Astrocyte (in vitro differentiated cells and primary cell): Measurements from ENCODE around the gene DAPL1. TPM values are rescaled to one million over a fixed set of nuclear protein-coding genes. Genes with fewer than 3 reads are reported as not detected.

Experiments
- DNase-seq: peaks from one replicate; pipeline ENCODE4 v3.0.0-alpha.2; 2010; ENCODE audit warnings: low read depth
- FAIRE-seq: peaks from 2 replicates; lab custom pipeline; 2011; peaks lifted over from hg19 to GRCh38; lab: Jason Lieb, UNC
- H2AFZ ChIP-seq: 2 replicates; pipeline ENCODE4 v1.6.0; 2012; ENCODE audit warnings: low read depth, low read length, inconsistent platforms
- H3K27ac ChIP-seq: 2 replicates; pipeline ENCODE4 v1.5.1; 2011; ENCODE audit warnings: low read depth, low read length, inconsistent platforms
- H3K27me3 ChIP-seq: 2 replicates; pipeline ENCODE4 v1.6.0; 2011; ENCODE audit warnings: low read length, inconsistent platforms; ENCODE audit not compliant: insufficient read depth
- H3K36me3 ChIP-seq: 2 replicates; pipeline ENCODE4 v1.5.1; 2011; ENCODE audit warnings: low read length, inconsistent platforms; ENCODE audit not compliant: insufficient read depth
- H3K4me1 ChIP-seq: 2 replicates; pipeline ENCODE4 v1.5.1; 2011; ENCODE audit warnings: low read length, inconsistent platforms; ENCODE audit not compliant: insufficient read depth
- H3K4me2 ChIP-seq: 2 replicates; pipeline ENCODE4 v1.6.0; 2012; ENCODE audit warnings: low read length, inconsistent platforms
- H3K4me3 ChIP-seq: 2 replicates; pipeline ENCODE4 v1.5.1; 2011; ENCODE audit warnings: low read depth, mild to moderate bottlenecking, low read length, inconsistent platforms; ENCODE audit not compliant: insufficient read depth
- H3K79me2 ChIP-seq: 2 replicates; pipeline ENCODE4 v1.6.0; 2012; ENCODE audit warnings: mild to moderate bottlenecking, low read length, inconsistent platforms; ENCODE audit not compliant: insufficient read depth
- H3K9ac ChIP-seq: 2 replicates; pipeline ENCODE4 v1.6.0; 2012; ENCODE audit warnings: mild to moderate bottlenecking, low read length, inconsistent platforms
- H3K9me3 ChIP-seq: 2 replicates; pipeline ENCODE4 v1.5.1; 2012; ENCODE audit warnings: low read depth, mild to moderate bottlenecking, low read length, inconsistent platforms; ENCODE audit not compliant: insufficient read depth
- H4K20me1 ChIP-seq: 2 replicates; pipeline ENCODE4 v1.6.0; 2012; ENCODE audit warnings: low read length, inconsistent platforms; ENCODE audit not compliant: insufficient read depth
- H3K27ac Mint-ChIP-seq: one replicate; pipeline ENCODE4 v1.8.0; 2021; ENCODE audit warnings: mild to moderate bottlenecking, mixed read lengths; ENCODE audit not compliant: unreplicated experiment
- H3K27me3 Mint-ChIP-seq: one replicate; pipeline ENCODE4 v1.8.0; 2021; ENCODE audit warnings: low read depth, mixed read lengths; ENCODE audit not compliant: unreplicated experiment
- H3K36me3 Mint-ChIP-seq: one replicate; pipeline ENCODE4 v1.8.0; 2021; ENCODE audit warnings: low read depth, mixed read lengths; ENCODE audit not compliant: unreplicated experiment
- H3K4me1 Mint-ChIP-seq: one replicate; pipeline ENCODE4 v1.8.0; 2021; ENCODE audit warnings: low read depth, mixed read lengths; ENCODE audit not compliant: unreplicated experiment
- H3K4me3 Mint-ChIP-seq: one replicate; pipeline ENCODE4 v1.8.0; 2021; ENCODE audit warnings: mild to moderate bottlenecking, moderate library complexity, mixed read lengths; ENCODE audit not compliant: unreplicated experiment
- H3K9me3 Mint-ChIP-seq: one replicate; pipeline ENCODE4 v1.8.0; 2021; ENCODE audit warnings: mild to moderate bottlenecking, mixed read lengths; ENCODE audit not compliant: unreplicated experiment
- CTCF ChIP-seq: IDR thresholded peaks from 2 replicates; pipeline ENCODE4 v1.5.1; 2011; ENCODE audit warnings: low read depth, mild to moderate bottlenecking, inconsistent platforms, low read length, moderate library complexity; ENCODE audit not compliant: insufficient read depth
- EZH2 ChIP-seq: IDR thresholded peaks from 2 replicates; pipeline ENCODE4 v1.6.1; 2012; ENCODE audit warnings: mild to moderate bottlenecking, low read length, inconsistent platforms; ENCODE audit not compliant: insufficient read depth
- total RNA-seq: library from RNA; stranded (reverse); gene quantifications from 2 replicates; pipeline ENCODE4 v1.2.1, GENCODE V29; 2021

The DAPL1 gene
- total RNA-seq, 1 donor from 2014 or later: not detected

DNA sequence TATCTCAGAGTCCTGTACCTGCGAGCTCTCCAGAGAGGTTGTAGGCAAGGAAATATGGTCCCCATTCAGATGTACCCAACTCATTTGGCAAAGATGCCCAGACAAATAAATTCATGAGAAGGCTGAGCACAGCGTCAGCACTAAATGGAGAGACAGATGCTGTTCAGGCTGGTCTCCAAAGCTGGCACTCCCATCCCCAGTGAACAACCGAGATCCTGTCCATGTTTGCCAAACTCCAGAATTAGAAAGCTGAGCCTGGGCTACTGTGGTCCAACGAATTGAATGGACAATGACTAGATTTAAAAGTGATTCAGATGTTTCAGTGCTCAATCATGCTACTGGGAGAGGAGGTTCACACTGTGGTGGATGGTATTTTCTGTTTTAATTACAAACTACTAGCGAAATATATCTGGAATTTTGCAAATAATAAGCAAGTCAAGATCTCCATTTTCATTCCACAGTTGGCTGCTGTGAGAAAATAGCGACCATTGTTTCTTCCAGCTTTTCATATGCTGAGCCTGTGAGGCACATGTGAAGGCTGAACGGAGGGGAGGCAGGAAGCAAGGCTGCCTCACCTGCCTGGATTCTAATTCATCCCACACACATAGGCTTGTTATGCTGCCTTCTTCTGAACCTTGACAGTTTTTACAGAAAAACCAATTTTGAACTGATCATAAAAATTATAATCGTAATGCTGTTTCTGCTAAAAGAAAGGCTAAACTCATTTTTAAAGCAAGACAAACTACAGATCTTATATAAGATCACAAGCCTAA lies 22.6 kb upstream of the DAPL1 start:
- no peaks in the 10 kb centered on the region for H3K36me3 ChIP-seq
- no peak for TF ChIP-seq EZH2
- TF ChIP-seq CTCF: no peak
- DNase-seq (no peak), FAIRE-seq (peak; percentile 56)
- H3K9me3 Mint-ChIP-seq: peaks cover 3% of the 10 kb centered on the region
- no peaks in the 10 kb centered on the region for H3K4me1 ChIP-seq
- no peak overlapping the region for H3K27ac Mint-ChIP-seq
- H3K9ac ChIP-seq: no peak overlapping the region
- H3K4me3 ChIP-seq: no peak overlapping the region
- H3K27me3 ChIP-seq: no peaks in the 10 kb centered on the region
- H3K4me1 Mint-ChIP-seq: peaks cover 8% of the 10 kb centered on the region
- H3K4me3 Mint-ChIP-seq: no peak overlapping the region
- no peaks in the 10 kb centered on the region for H3K79me2 ChIP-seq
- H4K20me1 ChIP-seq: no peaks in the 10 kb centered on the region
- no peaks in the 10 kb centered on the region for H3K27me3 Mint-ChIP-seq
- H3K36me3 Mint-ChIP-seq: no peaks in the 10 kb centered on the region
- peak overlapping the region; percentile 1 for H3K4me2 ChIP-seq
- no peak overlapping the region for H3K27ac ChIP-seq
- H3K9me3 ChIP-seq: no peaks in the 10 kb centered on the region
- no peak overlapping the region for H2AFZ ChIP-seq

- H3K4me2 ChIP-seq: no peak overlapping the region
- no peak overlapping the region for H3K9ac ChIP-seq
- H3K9me3 ChIP-seq: no peaks in the 10 kb centered on the region
- no peak overlapping the region for H3K4me3 Mint-ChIP-seq
- H3K79me2 ChIP-seq: no peaks in the 10 kb centered on the region
- no peak overlapping the region for H3K4me3 ChIP-seq
- no peak overlapping the region for H3K27ac Mint-ChIP-seq
- peaks cover 8% of the 10 kb centered on the region for H3K4me1 Mint-ChIP-seq
- H4K20me1 ChIP-seq: no peaks in the 10 kb centered on the region
- DNase-seq (peak; percentile 63), FAIRE-seq (no peak)
- H2AFZ ChIP-seq: no peak overlapping the region
- H3K9me3 Mint-ChIP-seq: no peaks in the 10 kb centered on the region
- H3K36me3 ChIP-seq: no peaks in the 10 kb centered on the region
- H3K36me3 Mint-ChIP-seq: no peaks in the 10 kb centered on the region
- H3K4me1 ChIP-seq: no peaks in the 10 kb centered on the region
- no peaks in the 10 kb centered on the region for H3K27me3 Mint-ChIP-seq
- H3K27ac ChIP-seq: no peak overlapping the region
- TF ChIP-seq CTCF (no peak), EZH2 (no peak)
- no peaks in the 10 kb centered on the region for H3K27me3 ChIP-seq
These were observed 22.0 kb upstream of the DAPL1 start for GRCh38 chr2:158773121-158773520.

GRCh38 chr2:158774681-158775080 lies 20.4 kb upstream of the DAPL1 start:
- Histone ChIP-seq H2AFZ (no peak overlapping the region), H3K79me2 (no peaks in the 10 kb centered on the region), H3K9ac (no peak overlapping the region), H4K20me1 (no peaks in the 10 kb centered on the region), H3K4me1 (no peaks in the 10 kb centered on the region), H3K4me3 (no peak overlapping the region), H3K27ac (no peak overlapping the region), H3K9me3 (no peaks in the 10 kb centered on the region), H3K36me3 (no peaks in the 10 kb centered on the region), H3K4me2 (no peak overlapping the region), H3K27me3 (no peaks in the 10 kb centered on the region)
- FAIRE-seq (no peak), DNase-seq (no peak)
- Mint-ChIP-seq H3K27ac (no peak overlapping the region), H3K4me3 (no peak overlapping the region), H3K27me3 (no peaks in the 10 kb centered on the region), H3K4me1 (peaks cover 8% of the 10 kb centered on the region), H3K36me3 (no peaks in the 10 kb centered on the region), H3K9me3 (no peaks in the 10 kb centered on the region)
- TF ChIP-seq EZH2 (no peak), CTCF (no peak)
